LNCAP (cell line): Measurements from ENCODE around the gene STIM1.

Source experiments
- TF ChIP-seq, protein P1 (sequence below): fragments of 450-650 bp; IDR thresholded peaks from 2 replicates; pipeline ENCODE4 v1.5.1; 2017; ENCODE audit warnings: mild to moderate bottlenecking

STIM1 gene

DNA sequence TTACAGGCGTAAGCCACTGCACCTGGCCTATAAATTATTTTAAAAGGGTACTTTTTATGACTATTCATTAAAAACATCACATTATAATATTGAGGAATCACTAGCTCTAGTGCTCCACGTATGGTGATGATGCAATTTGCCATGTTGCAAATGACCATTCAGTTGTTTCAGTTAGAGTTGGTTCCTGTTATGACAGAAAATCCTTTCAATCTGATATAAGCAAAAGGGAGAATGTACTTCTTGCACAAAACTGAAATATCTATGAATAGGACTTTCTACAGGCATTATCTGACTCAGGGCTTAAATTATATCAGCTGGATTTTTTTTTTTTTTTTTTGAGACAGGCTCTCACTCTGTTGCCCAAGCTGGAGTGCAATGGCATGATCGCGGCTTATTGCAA, 193.5 kb downstream of the STIM1 start:
- TF ChIP-seq, protein P1, sequence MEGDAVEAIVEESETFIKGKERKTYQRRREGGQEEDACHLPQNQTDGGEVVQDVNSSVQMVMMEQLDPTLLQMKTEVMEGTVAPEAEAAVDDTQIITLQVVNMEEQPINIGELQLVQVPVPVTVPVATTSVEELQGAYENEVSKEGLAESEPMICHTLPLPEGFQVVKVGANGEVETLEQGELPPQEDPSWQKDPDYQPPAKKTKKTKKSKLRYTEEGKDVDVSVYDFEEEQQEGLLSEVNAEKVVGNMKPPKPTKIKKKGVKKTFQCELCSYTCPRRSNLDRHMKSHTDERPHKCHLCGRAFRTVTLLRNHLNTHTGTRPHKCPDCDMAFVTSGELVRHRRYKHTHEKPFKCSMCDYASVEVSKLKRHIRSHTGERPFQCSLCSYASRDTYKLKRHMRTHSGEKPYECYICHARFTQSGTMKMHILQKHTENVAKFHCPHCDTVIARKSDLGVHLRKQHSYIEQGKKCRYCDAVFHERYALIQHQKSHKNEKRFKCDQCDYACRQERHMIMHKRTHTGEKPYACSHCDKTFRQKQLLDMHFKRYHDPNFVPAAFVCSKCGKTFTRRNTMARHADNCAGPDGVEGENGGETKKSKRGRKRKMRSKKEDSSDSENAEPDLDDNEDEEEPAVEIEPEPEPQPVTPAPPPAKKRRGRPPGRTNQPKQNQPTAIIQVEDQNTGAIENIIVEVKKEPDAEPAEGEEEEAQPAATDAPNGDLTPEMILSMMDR, result no peak

DNA sequence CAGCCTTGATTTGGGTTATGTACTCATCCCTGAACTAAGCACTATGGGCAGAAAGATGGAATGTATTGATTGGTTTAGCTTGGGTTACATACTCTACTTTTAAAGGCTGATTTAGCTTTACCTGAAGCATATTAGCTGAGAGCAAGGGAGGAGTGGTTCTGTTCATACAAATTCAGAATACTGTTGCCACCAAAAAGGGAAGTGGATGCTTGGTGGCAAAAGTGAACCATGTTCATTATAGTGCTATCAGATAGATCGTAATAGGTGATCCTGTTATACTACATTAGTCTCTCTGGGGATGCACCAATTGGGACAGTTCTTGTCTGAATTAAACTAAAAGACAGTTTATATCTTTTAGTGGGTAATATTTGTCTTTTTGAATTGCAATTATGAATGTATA, 194.7 kb downstream of the STIM1 start:
- TF ChIP-seq, protein P1, result no peak

DNA sequence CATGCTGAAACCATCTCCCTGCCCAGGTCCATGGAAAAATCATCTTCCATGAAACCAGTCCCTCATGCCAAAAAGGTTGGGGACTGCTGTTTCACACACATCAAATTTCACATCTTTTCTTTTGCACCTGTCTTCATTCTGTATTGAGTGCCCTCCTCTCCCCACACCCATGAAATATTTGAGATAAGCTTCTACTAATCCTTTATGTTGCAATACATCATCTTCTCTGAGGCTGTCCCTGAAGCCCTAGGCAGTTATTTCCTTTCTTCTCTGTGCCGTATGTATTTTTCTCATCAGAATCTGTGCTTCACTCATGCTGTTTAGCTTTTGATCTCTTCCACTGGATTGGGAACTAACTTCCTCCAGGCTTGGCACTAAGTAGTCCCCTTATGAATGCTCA, 199.2 kb downstream of the STIM1 start:
- TF ChIP-seq, protein P1, result no peak

DNA sequence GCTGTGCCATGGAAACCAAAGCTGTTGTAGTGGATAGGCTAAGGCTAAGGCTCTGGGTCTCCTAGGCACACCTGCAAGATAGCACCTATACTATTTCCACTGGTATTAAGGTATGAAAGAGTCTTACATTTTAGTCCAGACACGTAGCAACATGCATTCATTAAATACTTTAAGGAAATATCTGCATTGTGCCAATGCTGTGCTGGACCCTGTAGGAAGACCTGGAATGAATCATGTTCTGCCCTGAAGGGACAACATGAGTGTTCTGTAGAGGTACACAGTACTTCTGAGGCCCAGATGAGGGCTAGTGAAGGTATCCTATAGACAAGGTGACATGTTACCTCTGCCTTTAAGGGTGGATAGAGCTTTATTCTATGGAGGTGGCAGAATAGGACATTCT, 204.0 kb downstream of the STIM1 start:
- TF ChIP-seq, protein P1, result no peak

DNA sequence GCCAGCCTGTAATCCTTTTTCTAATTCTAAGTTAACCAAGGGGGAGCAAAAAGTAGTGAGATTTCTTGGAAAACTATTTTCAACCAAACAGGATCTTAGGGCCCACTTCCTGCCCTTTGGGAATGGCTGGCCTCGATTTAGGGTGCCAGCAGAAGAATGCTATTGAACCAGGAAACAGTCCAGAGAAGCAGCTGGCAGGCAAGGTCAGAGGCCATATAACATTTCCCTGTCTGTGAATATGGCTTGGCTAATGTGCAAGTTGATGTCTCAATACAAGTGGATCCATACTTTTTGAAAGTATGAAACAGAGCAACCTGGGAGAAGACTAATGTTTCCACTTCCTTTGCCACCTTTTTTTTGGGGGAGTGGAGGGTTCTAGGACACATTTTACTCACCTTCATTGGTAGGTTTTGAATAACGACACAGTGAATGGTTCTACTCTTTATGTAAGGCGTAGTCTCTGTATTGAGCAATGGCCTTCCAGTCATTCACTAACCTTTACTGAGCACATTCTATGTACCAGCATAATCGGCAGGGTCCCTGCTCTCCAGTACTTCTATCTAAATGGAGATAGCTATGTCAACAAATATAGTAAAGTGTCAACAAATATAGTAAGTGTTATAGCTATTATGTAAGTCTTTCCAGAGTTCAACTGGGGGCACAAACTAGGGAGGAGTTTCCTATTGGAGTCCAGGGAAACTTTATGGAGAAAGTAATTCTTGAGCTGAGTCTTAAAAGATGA, 204.9 kb downstream of the STIM1 start:
- TF ChIP-seq, protein P1, result no peak

DNA sequence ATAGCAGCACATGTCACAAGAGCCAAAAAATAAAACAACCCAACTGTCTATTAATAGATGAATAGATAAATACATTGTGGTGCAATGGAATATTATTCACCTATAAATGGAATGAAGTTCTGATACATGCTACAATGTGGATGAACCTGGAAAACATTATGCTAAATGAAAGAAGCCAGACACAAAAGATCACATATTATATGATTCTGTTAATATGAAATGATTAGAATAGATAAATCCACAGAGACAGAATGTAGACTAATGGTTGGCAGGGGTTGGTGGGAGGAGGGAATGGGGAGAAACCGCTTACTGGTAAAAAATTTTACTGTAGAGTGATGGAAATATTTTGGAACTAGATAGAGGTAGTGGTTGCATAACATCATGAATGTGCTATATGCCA, 206.2 kb downstream of the STIM1 start:
- TF ChIP-seq, protein P1, result no peak

DNA sequence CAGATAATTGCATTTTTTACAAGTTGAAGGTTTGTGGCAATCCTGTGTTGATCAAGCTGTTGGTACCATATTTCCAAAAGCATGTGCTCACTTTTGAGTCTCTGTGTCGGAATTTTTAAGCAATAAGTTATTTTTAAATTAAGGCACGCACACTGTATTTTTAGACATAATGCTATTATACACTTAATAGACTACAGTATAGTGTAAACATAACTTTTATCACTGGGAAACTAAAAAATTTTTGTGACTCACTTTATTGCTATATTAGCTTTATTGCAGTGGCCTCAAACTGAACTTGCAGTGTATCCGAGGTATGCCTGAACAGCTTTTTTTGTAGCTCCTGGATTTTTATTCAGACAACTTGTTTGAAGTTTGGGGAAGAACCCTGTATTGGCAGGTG, 207.9 kb downstream of the STIM1 start:
- TF ChIP-seq, protein P1, result no peak
